Ovary (tissue), 9 donors: ENCODE measurements around the gene OR13C2. TPM values are rescaled to one million over a fixed set of nuclear protein-coding genes. Genes with fewer than 3 reads are reported as not detected.

Experiments used
- DNase-seq, 5 donors: peaks; one replicate each; pipeline ENCODE4 v3.0.0-alpha.2; 2019 to 2020
- H3K27ac ChIP-seq, 2 donors: fragments of 200-600 bp; one replicate each; pipeline versions ENCODE4 v1.5.1 to v1.8.0; 2019 to 2022
- H3K27me3 ChIP-seq: fragments of 200-600 bp; one replicate; pipeline ENCODE4 v1.8.0; 2022
- H3K36me3 ChIP-seq: fragments of 200-600 bp; sonication (generic); one replicate; pipeline ENCODE4 v1.5.1; 2019
- H3K4me1 ChIP-seq: one replicate; pipeline ENCODE4 v1.8.1; 2013; ENCODE audit warnings: mild to moderate bottlenecking, moderate library complexity; ENCODE audit not compliant: insufficient read depth
- H3K4me3 ChIP-seq: fragments of 200-600 bp; sonication (generic); one replicate; pipeline ENCODE4 v1.5.1; 2017
- H3K9me3 ChIP-seq, 2 donors: fragments of 200-600 bp in 1 of 2; sonication (generic) in 1 of 2; one replicate each; pipeline versions ENCODE4 v1.5.1 to v1.8.1; 2013 to 2019; ENCODE audit warnings: mild to moderate bottlenecking in 1 of 2, moderate library complexity in 1 of 2
- EP300 ChIP-seq: sonication (generic); formaldehyde crosslinking; IDR thresholded peaks from one replicate; pipeline ENCODE4 v1.6.1; 2017; ENCODE audit warnings: antibody characterized with exemption
- POLR2A ChIP-seq: fragments of 450-650 bp; IDR thresholded peaks from one replicate; pipeline ENCODE4 v1.6.1; 2017; ENCODE audit warnings: antibody characterized with exemption, mild to moderate bottlenecking, moderate library complexity
- WGBS, 3 donors: extraction: QIAGEN DNeasy Blood & Tissue Kit in 1 of 3; methylation state at CpG; one replicate each; pipeline versions ENCODE4 v1.1.5 to v1.1.7; 2013 to 2017; 5-methylcytosine and 5-hydroxymethylcytosine counted together
- intact Hi-C, 4 donors: fragments of 100-400 bp; cut with DNase I; formaldehyde crosslinking; loops; one replicate each; pipeline versions ENCODE4 v1.11.0 to v1.15.1; 2022 to 2023
- polyA plus RNA-seq, 2 donors: library from polyadenylated mRNA; stranded (reverse); fragments of 200-250 nt in 1 of 2; fragments of 350-450 nt in 1 of 2; fragmentation: Illumina TruSeq in 1 of 2; extraction: RNeasy Lipid Tissue Mini Kit (QIAGEN cat#74804) in 1 of 2; gene quantifications; one replicate each; pipeline ENCODE4 v1.2.3, GENCODE V29; 2013 to 2014
- total RNA-seq, 7 donors: library from RNA; depleted of rRNA in 2 of 7; stranded (reverse); fragments of >200 nt in 2 of 7; fragmentation: NEBNext Ultra II Directional in 3 of 7; extraction: Animal tissue kit (Norgen Biotek cat#: 25700) in 3 of 7; gene quantifications; one replicate each; pipeline versions ENCODE4 v1.1.0 to v1.2.4, GENCODE V29; 2016 to 2023
- TF ChIP-seq, protein P1 (sequence below), 3 donors: fragments of 450-650 bp in 2 of 3; fragments of 200-600 bp in 1 of 3; IDR thresholded peaks; one replicate each; pipeline versions ENCODE4 v1.5.1 to v1.8.0; 2016 to 2022; ENCODE audit warnings: antibody characterized with exemption in 3 of 3, mild to moderate bottlenecking in 1 of 3
- donor health status: DM: no; HTN: no; CAD: no; lungs with moderate emphysema.
- donor health status: DM: no; HTN: no; CAD: no.
- donor health status: Bipolar disorder and iron deficiency.
- donor health status: DM: yes; HTN: yes; CAD: no.
- donor health status: DM: no; HTN: no; CAD: no.
- donor health status: DM: yes; HTN: yes; CAD: no.

OR13C2 gene
- total and polyA plus RNA-seq, 9 donors = not detected

DNA sequence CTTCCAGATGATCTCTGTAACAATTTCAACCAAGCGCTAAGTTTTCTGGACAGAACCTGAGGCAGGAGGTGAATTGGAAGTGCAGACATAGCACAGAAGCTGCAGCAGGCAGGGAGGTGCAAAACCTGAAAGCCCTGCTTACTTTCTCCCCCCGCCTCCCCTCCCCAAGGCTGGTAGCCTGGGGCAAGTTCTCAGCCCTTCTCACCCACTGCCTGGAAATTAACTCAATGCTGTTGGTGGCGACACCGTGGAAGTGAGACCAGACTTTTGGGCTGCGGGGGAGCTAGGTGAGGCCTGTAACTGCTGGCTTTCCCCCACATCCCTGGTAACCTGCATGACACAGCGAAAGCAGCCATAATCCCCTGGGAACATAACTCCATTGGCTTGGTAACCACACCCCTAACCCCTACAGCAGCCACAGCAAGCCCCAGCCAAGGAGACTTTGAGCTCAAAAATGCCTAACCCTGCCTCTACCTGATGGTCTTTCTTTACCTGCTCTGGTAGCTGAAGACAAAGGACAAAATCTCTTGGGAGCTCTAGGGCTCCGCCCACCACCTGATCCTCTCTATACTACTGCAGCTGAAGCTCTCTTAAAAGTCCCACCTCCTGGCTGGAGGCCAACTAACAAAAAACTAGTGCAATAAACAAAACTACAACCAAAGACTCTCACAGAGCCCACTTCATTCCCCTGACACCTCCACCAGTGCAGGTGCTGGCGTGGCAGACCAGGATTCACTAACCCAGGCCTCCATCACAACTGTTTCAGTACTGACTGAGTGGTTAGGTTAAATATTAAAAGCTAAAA, 48.4 kb downstream of the OR13C2 start:
- TF ChIP-seq, protein P1, sequence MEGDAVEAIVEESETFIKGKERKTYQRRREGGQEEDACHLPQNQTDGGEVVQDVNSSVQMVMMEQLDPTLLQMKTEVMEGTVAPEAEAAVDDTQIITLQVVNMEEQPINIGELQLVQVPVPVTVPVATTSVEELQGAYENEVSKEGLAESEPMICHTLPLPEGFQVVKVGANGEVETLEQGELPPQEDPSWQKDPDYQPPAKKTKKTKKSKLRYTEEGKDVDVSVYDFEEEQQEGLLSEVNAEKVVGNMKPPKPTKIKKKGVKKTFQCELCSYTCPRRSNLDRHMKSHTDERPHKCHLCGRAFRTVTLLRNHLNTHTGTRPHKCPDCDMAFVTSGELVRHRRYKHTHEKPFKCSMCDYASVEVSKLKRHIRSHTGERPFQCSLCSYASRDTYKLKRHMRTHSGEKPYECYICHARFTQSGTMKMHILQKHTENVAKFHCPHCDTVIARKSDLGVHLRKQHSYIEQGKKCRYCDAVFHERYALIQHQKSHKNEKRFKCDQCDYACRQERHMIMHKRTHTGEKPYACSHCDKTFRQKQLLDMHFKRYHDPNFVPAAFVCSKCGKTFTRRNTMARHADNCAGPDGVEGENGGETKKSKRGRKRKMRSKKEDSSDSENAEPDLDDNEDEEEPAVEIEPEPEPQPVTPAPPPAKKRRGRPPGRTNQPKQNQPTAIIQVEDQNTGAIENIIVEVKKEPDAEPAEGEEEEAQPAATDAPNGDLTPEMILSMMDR (IDR thresholded peaks at IDR 0.05) = no peak
- TF ChIP-seq EP300 (no peak), POLR2A (no peak)
- Histone ChIP-seq H3K9me3 (no peaks in the 10 kb centered on the region), H3K27ac (no peak overlapping the region), H3K27me3 (no peaks in the 10 kb centered on the region), H3K4me1 (no peaks in the 10 kb centered on the region), H3K4me3 (no peak overlapping the region), H3K36me3 (no peaks in the 10 kb centered on the region)
- intact Hi-C loops = no loop called here
- DNase-seq = no peak
- 84 to 90% (median 87%) methylated on average over 8 of the region's 8 CpGs for WGBS, 3 donors

DNA sequence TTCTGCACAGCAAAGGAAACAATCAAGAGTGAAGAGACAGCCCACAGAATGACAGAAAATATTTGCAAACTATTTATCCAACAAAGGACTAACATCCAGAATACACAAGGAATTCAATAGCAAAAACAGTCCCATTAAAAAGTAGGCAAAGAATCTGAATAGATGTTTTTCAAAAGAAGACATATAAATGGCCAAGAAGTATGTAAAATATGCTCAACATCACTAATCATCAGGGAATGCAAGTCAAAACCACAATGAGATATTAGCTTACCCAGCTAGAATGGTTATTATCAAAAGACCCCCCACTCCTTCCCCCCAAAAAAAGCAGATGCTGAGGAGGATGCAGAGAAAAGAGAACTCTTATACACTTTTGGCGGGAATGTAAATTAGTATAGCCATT, 49.9 kb downstream of the OR13C2 start:
- H3K4me1 ChIP-seq = no peaks in the 10 kb centered on the region
- H3K4me3 ChIP-seq = no peak overlapping the region
- DNase-seq = no peak
- H3K36me3 ChIP-seq = no peaks in the 10 kb centered on the region
- WGBS, 3 donors = 80 to 87% (median 86%) methylated on average over 1 of the region's 1 CpG
- H3K27ac ChIP-seq = no peak overlapping the region
- TF ChIP-seq POLR2A (no peak), EP300 (no peak)
- TF ChIP-seq, protein P1 (IDR thresholded peaks at IDR 0.05) = no peak
- intact Hi-C loops = no loop called here
- no peaks in the 10 kb centered on the region for H3K9me3 ChIP-seq
- H3K27me3 ChIP-seq = no peaks in the 10 kb centered on the region

Other genes with a start within 250 kb of the OR13C2 start
- gene OR13F1, start 101.4 kb downstream of the OR13C2 start, total RNA-seq = not detected
- gene OR13F1, start 101.4 kb downstream of the OR13C2 start, polyA plus RNA-seq = not detected
- gene OR13C4, start 78.4 kb downstream of the OR13C2 start, total RNA-seq = not detected
- gene OR13C4, start 78.4 kb downstream of the OR13C2 start, polyA plus RNA-seq = not detected
- gene OR13C3, start 68.8 kb downstream of the OR13C2 start, total RNA-seq = not detected
- gene OR13C3, start 68.8 kb downstream of the OR13C2 start, polyA plus RNA-seq = not detected
- not detected for gene OR13C8, start 36.5 kb downstream of the OR13C2 start, total RNA-seq
- not detected for gene OR13C8, start 36.5 kb downstream of the OR13C2 start, polyA plus RNA-seq
- gene OR13C5, start 6.2 kb downstream of the OR13C2 start, total RNA-seq = not detected
- not detected for gene OR13C5, start 6.2 kb downstream of the OR13C2 start, polyA plus RNA-seq
- gene OR13C9, start 12.6 kb upstream of the OR13C2 start, total RNA-seq = not detected
- gene OR13C9, start 12.6 kb upstream of the OR13C2 start, polyA plus RNA-seq = not detected
- gene OR13D1, start 88.9 kb upstream of the OR13C2 start, total RNA-seq = not detected
- not detected for gene OR13D1, start 88.9 kb upstream of the OR13C2 start, polyA plus RNA-seq
- gene NIPSNAP3A, start 142.1 kb upstream of the OR13C2 start, total RNA-seq = 10 to 100 TPM; 12.6 to 22.8 (median 17.4) TPM
- gene NIPSNAP3A, start 142.1 kb upstream of the OR13C2 start, polyA plus RNA-seq = 10 to 100 TPM; 16.0 to 20.7 TPM
- 1 to 10 TPM; 2.9 to 7.1 (median 6.0) TPM for gene NIPSNAP3B, start 158.5 kb upstream of the OR13C2 start, total RNA-seq
- gene NIPSNAP3B, start 158.5 kb upstream of the OR13C2 start, polyA plus RNA-seq = 1 to 10 TPM; 3.1 to 5.4 TPM